ENCODE data around the gene NKD2.

Gene NKD2

DNA sequence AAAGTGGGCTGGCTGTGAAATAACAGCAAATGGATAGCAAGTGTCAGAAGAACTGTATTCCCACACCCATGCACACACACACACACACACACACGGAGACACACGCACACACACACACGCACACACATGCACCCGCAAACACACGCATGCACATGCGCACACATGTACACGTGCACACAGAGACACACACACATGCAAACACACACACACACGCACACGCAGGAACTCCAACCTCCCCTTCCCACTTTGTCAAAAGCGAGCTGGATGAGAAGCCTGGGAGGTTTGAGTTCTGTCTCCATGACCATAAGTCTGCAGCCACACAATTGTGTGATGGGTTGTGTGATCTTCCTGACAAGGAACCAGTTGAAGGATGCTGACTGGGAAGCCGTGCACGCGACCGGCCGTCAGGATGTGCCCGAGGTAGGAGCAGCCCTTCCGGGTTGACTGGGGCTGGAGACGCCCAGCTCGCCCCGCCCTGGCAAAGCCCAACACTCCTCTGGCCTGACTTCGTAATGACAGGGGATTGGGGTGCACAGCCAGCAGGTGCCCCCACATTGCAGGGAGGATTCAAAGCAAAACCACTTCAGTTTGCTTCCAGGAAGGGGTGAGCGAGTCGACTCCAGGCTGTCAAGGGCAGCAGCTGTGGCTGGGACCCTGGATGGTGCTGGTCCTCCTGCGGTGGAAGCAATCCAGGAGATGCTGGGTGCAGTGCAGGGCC, 29.3 kb upstream of the NKD2 start:
- DNase-seq: no peak

DNA sequence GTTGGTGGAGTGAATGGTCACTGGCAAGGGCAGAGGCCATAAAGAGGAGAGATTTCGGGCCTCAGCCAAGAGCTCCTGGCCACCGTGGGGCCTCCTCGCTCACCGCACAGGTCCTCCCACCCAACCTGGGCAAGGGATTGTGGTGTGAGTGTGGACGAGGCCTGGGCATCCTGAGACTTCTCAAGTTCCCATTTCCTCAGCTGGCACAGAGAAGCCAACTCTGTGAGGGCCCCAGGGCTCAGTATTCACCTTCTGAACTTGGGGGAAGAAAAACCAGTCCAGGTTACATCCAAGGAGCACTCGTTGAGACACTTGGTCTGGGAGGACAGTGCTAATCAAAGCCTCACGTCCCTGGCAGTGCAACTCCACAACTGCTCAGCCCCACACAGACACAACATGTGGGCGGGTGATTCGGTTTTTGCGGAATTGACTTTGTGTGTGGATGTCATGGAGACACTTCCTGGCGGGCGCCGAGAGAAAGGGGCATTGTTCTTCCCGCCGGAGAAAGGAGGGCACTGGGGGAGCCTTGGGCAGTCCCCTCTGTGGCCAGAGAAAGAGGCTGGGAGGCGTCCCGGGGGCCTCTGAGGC, 28.5 kb upstream of the NKD2 start:
- DNase-seq: no peak

- no peak for DNase-seq
Measured at GRCh38 chr5:980966-981365, 27.6 kb upstream of the NKD2 start.

DNA sequence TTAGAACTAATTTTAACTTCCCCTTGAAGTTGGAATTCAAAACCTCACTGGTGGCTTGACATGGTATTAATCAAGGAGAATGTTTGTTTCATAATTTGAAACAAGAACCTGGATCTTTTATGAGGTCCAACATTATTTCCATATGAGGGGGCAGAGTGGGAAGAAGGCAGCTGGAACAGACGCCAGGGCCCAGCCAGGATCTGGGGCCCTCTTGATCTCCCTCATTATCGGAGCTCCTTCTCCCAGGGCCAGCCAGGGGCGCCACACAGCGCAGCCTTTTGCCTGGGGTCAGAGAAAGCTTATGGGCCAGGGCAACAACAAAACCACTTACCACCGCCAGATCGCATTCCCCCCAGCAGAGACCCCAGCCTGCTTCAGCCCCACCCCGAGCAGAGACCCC, 27.1 kb upstream of the NKD2 start:
- DNase-seq: no peak

GRCh38 chr5:982377-983237, 26.0 kb upstream of the NKD2 start:
- DNase-seq: no peak

GRCh38 chr5:983238-983524, 25.4 kb upstream of the NKD2 start:
- DNase-seq: no peak

GRCh38 chr5:983568-983967, 25.0 kb upstream of the NKD2 start:
- DNase-seq: no peak

DNA sequence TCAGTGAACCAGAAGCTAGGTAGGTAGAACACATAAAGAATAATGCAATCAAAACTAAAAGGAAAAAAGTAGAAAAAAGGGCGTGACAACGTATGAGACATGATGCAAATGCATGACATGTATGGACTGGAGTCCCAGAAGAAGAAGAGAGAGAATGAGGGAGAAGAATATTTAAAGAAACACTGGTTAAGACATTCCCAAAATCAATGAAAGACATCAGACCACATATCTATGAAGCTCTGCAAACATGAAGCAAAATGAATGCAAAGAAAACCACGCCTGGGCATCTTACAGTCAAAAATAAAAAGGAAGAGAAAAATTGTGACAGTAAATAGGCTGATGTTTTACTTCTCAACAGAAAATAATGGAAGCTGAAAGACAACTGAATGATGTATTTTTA, 23.8 kb upstream of the NKD2 start:
- DNase-seq: no peak

GRCh38 chr5:987761-988160, 20.8 kb upstream of the NKD2 start:
- DNase-seq: no peak

DNA sequence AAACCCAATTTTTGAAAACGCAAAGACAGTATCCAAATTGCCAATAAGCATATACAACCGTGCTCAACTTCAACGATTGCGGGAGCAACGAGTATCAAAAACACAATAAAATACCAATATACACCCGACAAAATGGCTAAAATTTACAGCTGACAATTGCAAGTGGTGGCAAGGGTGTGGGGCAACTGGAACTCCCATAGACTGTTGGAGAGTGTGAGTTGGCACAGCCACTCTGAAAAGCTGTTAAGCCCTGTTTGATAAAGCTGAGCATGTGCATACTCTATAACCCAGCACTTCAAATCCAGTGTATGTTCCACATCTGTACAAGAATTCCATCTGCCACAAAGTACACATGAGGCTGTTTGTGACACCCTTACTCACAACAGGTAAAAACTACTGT, 20.3 kb upstream of the NKD2 start:
- no peak for DNase-seq

DNA sequence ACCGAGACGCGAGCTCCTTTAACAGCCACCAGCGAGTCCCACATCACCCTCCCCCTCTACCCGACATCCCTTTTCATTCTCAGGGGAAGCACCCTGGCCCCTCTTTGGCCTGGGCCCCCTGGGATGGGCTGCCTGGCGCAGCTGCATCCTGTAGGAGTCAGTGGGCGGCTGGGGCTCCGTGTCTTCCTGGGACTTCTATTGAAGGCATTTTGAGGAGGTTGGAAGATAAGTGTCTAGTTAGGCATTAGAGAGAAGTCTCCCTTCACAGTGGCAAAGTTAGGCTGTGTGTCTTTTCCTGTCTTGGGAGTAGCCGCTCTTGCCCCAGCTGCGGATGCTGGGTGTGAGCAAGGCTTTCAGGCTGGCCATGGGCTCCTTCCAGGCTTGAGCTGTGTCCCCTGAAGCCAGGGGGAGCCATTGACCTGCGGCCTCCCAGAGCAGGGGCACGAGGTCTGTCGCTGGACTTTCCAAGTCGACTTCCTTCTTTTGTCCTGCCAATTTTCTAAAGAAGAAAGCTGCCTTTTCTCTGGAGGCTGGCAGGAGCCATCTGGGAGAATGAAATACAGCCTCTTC, 18.6 kb upstream of the NKD2 start:
- DNase-seq: no peak

- DNase-seq: no peak
Measured at GRCh38 chr5:991472-992267, 16.9 kb upstream of the NKD2 start.

GRCh38 chr5:994272-994607, 14.4 kb upstream of the NKD2 start:
- no peak for DNase-seq

DNA sequence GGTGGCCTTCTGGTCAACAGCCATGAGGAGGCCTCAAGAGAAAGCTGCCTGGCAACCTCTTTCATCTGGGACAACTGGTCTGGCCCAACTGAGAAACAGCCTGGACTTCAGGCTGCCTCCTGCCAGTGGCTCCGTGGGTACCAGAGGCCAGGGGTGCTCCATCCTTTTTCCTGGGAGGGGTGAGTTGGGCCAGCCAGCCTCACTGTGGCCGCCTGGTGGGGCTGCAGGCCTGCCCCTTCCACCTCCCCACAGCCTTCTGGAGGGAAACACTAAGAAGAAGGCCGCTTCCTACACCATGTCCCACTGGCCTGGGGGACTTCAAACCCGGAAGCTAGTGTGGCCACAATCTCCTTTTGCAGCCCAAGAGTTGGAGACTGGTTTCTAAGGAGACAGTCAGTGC, 13.8 kb upstream of the NKD2 start:
- no peak for DNase-seq

- no peak for DNase-seq
Measured at GRCh38 chr5:995318-995717, 13.3 kb upstream of the NKD2 start.

DNA sequence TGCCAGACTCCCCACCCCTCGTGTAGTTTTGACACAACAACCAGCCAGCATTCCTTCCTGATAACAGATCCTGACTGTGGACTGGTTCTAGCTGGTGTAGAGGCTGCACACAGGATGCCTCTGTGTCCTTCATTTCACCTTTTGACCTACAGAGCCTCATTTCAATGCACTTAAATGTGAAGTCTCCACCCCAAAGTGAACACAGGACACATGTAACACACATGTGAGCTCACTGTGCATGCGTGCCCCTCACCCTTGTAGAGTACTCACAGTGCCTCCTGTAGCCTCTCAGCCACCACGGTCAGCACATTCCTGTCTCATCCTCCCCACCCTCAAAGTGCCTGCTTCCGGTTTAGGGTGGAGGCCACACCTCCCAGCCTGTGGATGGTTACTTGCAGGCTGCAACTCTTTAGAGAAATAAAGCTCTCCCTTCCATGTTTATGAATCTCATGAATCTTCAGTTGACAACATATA, 11.6 kb upstream of the NKD2 start:
- DNase-seq: no peak

GRCh38 chr5:997711-998110, 10.9 kb upstream of the NKD2 start:
- no peak for DNase-seq

DNA sequence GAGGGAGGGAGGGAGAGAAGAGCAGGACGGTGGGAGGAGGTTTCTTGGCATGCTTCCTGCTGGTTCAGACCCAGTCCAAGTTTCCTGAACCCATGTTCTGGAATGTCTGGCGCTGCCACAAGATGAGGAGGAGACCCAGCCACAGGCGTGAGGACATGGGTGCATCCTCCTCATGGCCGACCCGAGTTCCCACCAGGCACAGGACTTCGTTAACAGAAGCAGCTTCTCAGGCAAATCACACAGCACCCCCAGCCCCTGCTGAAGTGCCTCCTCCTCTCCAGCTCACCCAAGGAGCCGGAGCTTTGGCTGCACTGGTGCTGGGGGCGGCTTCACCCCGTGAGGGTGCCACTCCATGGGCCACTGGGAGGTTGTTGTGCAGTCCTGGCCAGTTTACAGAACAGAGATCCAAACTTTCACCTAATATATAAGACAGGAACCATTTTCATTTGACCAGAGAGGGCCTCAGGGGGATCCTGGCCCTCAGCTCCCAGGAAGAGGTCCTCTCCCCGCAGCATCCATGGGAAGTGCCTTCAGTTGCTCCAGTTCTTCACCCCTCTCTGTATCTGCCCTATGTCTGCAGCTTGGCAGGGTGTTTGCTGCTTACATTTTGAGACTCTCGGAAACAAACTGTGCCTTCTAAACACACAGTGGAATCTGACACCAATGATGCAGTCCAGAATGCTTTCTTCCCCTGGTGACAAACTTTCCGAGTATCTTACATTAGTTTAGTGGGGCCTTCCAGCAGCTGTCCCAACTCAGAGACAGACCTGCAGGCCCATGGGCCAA, 10.2 kb upstream of the NKD2 start:
- DNase-seq: no peak

DNA sequence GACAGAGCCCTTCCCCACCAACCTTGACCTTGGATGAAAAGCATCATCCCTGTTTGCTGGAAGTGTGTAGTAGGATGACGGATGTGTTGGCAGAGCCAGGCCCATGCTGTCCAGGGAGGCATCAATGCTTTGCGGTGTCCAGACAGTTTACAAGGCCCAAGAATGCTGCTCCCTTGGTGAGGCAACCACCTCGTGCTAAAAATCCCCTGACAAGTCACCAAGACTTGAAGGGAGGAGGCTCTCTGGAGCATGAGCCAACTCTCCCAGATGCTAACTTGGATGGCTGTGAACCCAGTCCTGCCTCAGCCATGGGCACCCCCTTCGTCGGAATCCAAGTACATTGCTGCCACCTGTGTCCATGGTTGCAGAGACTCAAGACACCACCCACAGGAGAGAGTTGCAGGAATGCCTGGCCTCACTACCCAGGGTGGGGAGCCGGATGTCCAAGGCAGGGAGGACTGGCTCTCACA, 9.5 kb upstream of the NKD2 start:
- DNase-seq: no peak

GRCh38 chr5:999724-1000123, 8.9 kb upstream of the NKD2 start:
- no peak for DNase-seq

DNA sequence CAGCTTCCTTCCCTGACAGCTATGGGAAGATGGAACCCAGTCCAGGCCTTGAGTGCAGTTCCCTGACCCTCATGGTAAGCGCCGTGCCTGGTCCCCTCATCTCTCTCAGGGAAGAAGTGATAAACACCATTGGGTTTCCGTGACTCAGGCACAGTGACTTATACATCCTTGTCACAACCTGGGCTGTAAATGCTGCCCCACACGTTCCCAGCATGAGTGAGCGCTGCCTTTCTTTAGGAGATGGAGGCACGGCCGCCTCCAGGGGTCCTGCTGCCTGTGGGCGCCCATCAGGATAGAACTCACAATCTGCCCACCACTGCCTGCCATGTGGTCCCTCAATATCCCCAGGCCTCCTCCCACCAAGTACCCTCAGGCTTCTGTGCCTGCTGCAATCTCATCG, 8.3 kb upstream of the NKD2 start:
- DNase-seq: no peak

GRCh38 chr5:1000831-1001230, 7.8 kb upstream of the NKD2 start:
- peak in 1 of 2 experiments; percentile 0 for DNase-seq
